ENCODE data around the gene SPDL1. TPM values are rescaled to one million over a fixed set of nuclear protein-coding genes. Genes with fewer than 3 reads are reported as not detected.
"Not testable (repeated sequence)": the region's sequence is repeated elsewhere in the genome, so short reads cannot be mapped to it uniquely, and the experiment has no call there.

The SPDL1 gene
- total and polyA plus RNA-seq, 5 donors from 2014 or later = 3.4 to 11.5 (median 7.6) TPM

DNA sequence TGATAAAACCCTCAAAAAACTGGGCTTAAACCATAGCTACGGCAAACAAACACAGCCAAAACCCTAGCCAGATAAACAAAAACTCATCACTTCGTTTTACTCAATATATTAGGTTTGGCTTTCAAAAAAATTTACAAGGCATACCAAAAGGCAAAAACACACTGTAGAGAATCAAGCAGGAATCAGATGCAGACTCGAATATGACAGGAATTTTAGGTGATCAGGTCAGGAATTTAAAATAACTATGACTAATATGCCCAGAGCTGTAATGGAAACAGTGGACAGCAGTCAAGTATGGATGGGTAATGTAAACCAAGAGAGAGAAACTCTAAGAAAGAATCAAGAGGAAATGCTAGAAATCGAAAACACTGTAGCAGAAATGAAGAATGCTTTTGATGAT, 27.0 kb downstream of the SPDL1 start:
- Histone ChIP-seq H3K4me3 (ENCODE audit: low read depth, low read length) (no peak overlapping the region), H3K36me3 (ENCODE audit: control insufficient read depth, insufficient read depth, low read length) (no peaks in the 10 kb centered on the region), H3K4me1 (ENCODE audit: control insufficient read depth, insufficient read depth, low read length, poor library complexity, severe bottlenecking) (no peaks in the 10 kb centered on the region), H3K9me3 (ENCODE audit: control insufficient read depth in 2 of 2, low read length in 2 of 2) (peaks cover 0 to 11% of the 10 kb centered on the region in 2 experiments), H3K27me3 (ENCODE audit: control insufficient read depth, insufficient read depth, low read length) (peaks cover 11% of the 10 kb centered on the region), H3K27ac (ENCODE audit: insufficient read depth, low read length, poor library complexity, severe bottlenecking) (no peak overlapping the region)
- H3K27me3 Mint-ChIP-seq = peaks cover 33% of the 10 kb centered on the region
- DNase-seq (no peak), ATAC-seq (ENCODE audit: low read depth in 2 of 2) (no peak)
- no peak overlapping the region for H3K27ac Mint-ChIP-seq
- peaks cover 3 to 15% (median 11%) of the 10 kb centered on the region in 7 donors for H3K9me3 Mint-ChIP-seq
- H3K4me1 Mint-ChIP-seq = peaks cover 0 to 6% (median 0%) of the 10 kb centered on the region in 4 donors
- H3K36me3 Mint-ChIP-seq = peaks cover 5% of the 10 kb centered on the region
- no peak overlapping the region for H3K4me3 Mint-ChIP-seq

DNA sequence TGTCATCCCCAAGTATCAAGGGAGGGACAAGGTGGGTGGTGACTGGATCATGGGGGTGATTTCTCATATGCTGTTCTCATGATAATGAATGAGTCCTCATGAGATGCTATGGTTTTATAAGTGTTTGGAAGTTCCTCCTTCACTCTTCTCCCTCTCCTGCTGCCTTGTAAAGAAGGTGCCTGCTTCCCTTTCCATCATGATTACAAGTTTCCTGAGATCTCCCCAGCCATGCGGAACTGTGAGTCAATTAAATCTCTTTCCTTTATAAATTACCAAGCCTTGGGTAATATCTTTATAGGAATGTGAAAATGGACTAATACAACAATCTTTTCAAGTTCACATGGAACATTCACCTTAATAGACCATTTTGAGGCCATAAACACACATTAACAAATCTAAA, 32.0 kb downstream of the SPDL1 start:
- no peaks in the 10 kb centered on the region for H3K27me3 ChIP-seq (ENCODE audit: control insufficient read depth, insufficient read depth, low read length)
- Mint-ChIP-seq H3K4me1 (peaks cover 0 to 6% (median 0%) of the 10 kb centered on the region in 4 donors), H3K27me3 (peaks cover 52% of the 10 kb centered on the region), H3K9me3 (peaks cover 3 to 12% (median 7%) of the 10 kb centered on the region in 7 donors), H3K27ac (no peak overlapping the region), H3K4me3 (no peak overlapping the region), H3K36me3 (peaks cover 3% of the 10 kb centered on the region)
- no peak overlapping the region for H3K27ac ChIP-seq (ENCODE audit: insufficient read depth, low read length, poor library complexity, severe bottlenecking)
- no peak overlapping the region for H3K4me3 ChIP-seq (ENCODE audit: low read depth, low read length)
- DNase-seq (no peak), ATAC-seq (ENCODE audit: low read depth in 2 of 2) (no peak)
- no peaks in the 10 kb centered on the region for H3K4me1 ChIP-seq (ENCODE audit: control insufficient read depth, insufficient read depth, low read length, poor library complexity, severe bottlenecking)
- peaks cover 0 to 8% of the 10 kb centered on the region in 2 experiments for H3K9me3 ChIP-seq (ENCODE audit: control insufficient read depth in 2 of 2, low read length in 2 of 2)
- H3K36me3 ChIP-seq (ENCODE audit: control insufficient read depth, insufficient read depth, low read length) = no peaks in the 10 kb centered on the region

DNA sequence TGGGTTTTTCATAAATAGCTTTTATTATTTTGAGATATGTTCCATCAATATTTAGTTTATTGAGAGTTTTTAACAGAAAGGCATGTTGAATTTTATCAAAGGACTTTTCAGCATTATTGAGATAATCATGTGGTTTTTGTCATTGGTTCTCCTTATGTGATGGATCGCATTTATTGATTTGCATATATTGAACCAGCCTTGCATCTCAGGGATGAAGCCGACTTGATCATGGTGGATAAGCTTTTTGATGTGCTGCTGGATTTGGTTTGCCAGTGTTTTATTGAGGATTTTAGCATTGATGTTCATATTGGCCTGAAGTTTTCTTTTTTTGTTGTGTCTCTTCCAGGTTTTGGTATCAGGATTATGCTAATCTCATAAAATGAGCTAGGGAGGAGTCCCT, 40.7 kb downstream of the SPDL1 start:
- H3K4me1 Mint-ChIP-seq; ATAC-seq (ENCODE audit: low read depth in 2 of 2); H3K36me3 ChIP-seq (ENCODE audit: control insufficient read depth, insufficient read depth, low read length); H3K4me3 ChIP-seq (ENCODE audit: low read depth, low read length); H3K4me3 Mint-ChIP-seq; H3K9me3 ChIP-seq (ENCODE audit: control insufficient read depth in 2 of 2, low read length in 2 of 2); H3K27ac ChIP-seq (ENCODE audit: insufficient read depth, low read length, poor library complexity, severe bottlenecking); H3K36me3 Mint-ChIP-seq; DNase-seq; H3K9me3 Mint-ChIP-seq; H3K27me3 ChIP-seq (ENCODE audit: control insufficient read depth, insufficient read depth, low read length); H3K4me1 ChIP-seq (ENCODE audit: control insufficient read depth, insufficient read depth, low read length, poor library complexity, severe bottlenecking); H3K27ac Mint-ChIP-seq: not testable (repeated sequence)
- peaks cover 35% of the 10 kb centered on the region for H3K27me3 Mint-ChIP-seq

DNA sequence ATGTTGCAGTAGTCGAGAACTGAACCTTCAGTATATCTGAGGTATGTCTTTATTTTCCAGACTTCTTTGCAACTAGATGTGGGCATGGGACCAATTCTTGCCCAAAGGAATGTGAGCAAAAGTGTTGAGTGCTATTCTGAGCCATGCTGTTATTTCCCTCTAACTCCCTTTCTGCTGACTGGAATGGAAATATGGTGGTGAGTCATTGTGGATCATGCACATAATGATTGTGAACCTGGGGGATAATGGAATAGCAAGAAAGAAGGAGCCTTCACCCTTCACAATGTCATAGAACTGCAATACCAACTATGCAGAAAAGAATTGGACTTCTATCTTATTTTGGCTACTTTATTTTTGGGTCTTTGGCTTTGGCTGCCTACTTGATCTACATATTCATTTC, 43.2 kb downstream of the SPDL1 start:
- Mint-ChIP-seq H3K27ac (no peak overlapping the region), H3K9me3 (peaks cover 0 to 5% (median 2%) of the 10 kb centered on the region in 7 donors), H3K36me3 (peaks cover 2% of the 10 kb centered on the region), H3K27me3 (peaks cover 24% of the 10 kb centered on the region), H3K4me3 (no peak overlapping the region), H3K4me1 (peaks cover 0 to 5% (median 2%) of the 10 kb centered on the region in 4 donors)
- Histone ChIP-seq H3K27ac (ENCODE audit: insufficient read depth, low read length, poor library complexity, severe bottlenecking) (no peak overlapping the region), H3K4me3 (ENCODE audit: low read depth, low read length) (no peak overlapping the region), H3K36me3 (ENCODE audit: control insufficient read depth, insufficient read depth, low read length) (no peaks in the 10 kb centered on the region), H3K27me3 (ENCODE audit: control insufficient read depth, insufficient read depth, low read length) (no peaks in the 10 kb centered on the region), H3K4me1 (ENCODE audit: control insufficient read depth, insufficient read depth, low read length, poor library complexity, severe bottlenecking) (no peaks in the 10 kb centered on the region), H3K9me3 (ENCODE audit: control insufficient read depth in 2 of 2, low read length in 2 of 2) (peaks cover 0 to 2% of the 10 kb centered on the region in 2 experiments)
- ATAC-seq (ENCODE audit: low read depth in 2 of 2) (no peak), DNase-seq (no peak)

DNA sequence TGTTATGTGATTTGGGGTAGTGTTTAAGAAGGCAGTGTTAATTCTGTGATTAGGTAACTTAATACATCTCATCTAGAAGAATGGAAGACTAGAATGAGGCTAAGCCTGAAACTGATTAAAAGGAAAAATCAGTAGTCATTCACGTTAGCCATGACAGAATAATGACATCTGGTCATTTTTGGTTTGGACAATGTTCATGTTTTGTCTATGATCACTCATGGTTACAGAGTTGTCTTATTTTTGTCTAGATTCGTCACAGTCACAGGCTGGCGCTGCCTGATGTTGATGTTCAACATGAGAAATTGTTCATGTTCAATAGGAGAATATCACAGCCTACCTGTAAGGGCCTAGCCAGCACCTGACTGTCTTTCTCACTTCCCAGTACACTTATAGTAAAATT, 44.0 kb downstream of the SPDL1 start:
- H3K27me3 ChIP-seq (ENCODE audit: control insufficient read depth, insufficient read depth, low read length) = no peaks in the 10 kb centered on the region
- Mint-ChIP-seq H3K9me3 (peaks cover 0 to 5% (median 2%) of the 10 kb centered on the region in 7 donors), H3K27ac (no peak overlapping the region), H3K4me3 (no peak overlapping the region), H3K4me1 (peaks cover 0 to 5% (median 2%) of the 10 kb centered on the region in 4 donors), H3K27me3 (peaks cover 22% of the 10 kb centered on the region), H3K36me3 (peaks cover 6% of the 10 kb centered on the region)
- H3K36me3 ChIP-seq (ENCODE audit: control insufficient read depth, insufficient read depth, low read length) = no peaks in the 10 kb centered on the region
- peaks cover 0 to 2% of the 10 kb centered on the region in 2 experiments for H3K9me3 ChIP-seq (ENCODE audit: control insufficient read depth in 2 of 2, low read length in 2 of 2)
- no peak overlapping the region for H3K27ac ChIP-seq (ENCODE audit: insufficient read depth, low read length, poor library complexity, severe bottlenecking)
- H3K4me3 ChIP-seq (ENCODE audit: low read depth, low read length) = no peak overlapping the region
- no peak for ATAC-seq (ENCODE audit: low read depth in 2 of 2)
- no peaks in the 10 kb centered on the region for H3K4me1 ChIP-seq (ENCODE audit: control insufficient read depth, insufficient read depth, low read length, poor library complexity, severe bottlenecking)
- no peak for DNase-seq

DNA sequence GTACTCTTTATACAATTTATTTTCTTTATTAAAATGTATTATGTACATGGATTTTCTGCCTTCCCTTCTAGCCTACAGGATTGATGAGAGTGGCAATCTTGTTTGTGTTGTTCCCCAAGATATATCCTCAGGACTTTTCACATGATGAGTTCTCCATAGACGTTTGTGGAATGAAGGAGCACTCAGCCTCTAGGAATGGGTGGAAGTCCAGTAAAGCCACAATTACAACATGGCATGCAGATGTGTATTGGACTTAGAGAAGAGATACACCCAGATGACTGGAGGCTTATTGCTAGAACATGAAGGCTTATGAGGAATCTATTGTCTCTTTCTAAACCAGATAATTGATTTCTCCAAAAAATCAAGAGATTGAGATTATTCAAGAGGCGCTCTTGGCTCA, 45.3 kb downstream of the SPDL1 start:
- Mint-ChIP-seq H3K4me1 (peaks cover 0 to 4% (median 1%) of the 10 kb centered on the region in 4 donors), H3K27ac (no peak overlapping the region), H3K36me3 (peaks cover 6% of the 10 kb centered on the region), H3K9me3 (peaks cover 0 to 5% (median 0%) of the 10 kb centered on the region in 7 donors), H3K4me3 (no peak overlapping the region), H3K27me3 (peaks cover 15% of the 10 kb centered on the region)
- H3K4me1 ChIP-seq (ENCODE audit: control insufficient read depth, insufficient read depth, low read length, poor library complexity, severe bottlenecking) = no peaks in the 10 kb centered on the region
- no peak for ATAC-seq (ENCODE audit: low read depth in 2 of 2)
- no peak overlapping the region for H3K27ac ChIP-seq (ENCODE audit: insufficient read depth, low read length, poor library complexity, severe bottlenecking)
- H3K36me3 ChIP-seq (ENCODE audit: control insufficient read depth, insufficient read depth, low read length) = no peaks in the 10 kb centered on the region
- no peak overlapping the region for H3K4me3 ChIP-seq (ENCODE audit: low read depth, low read length)
- no peaks in the 10 kb centered on the region for H3K9me3 ChIP-seq (ENCODE audit: control insufficient read depth in 2 of 2, low read length in 2 of 2)
- DNase-seq = no peak
- H3K27me3 ChIP-seq (ENCODE audit: control insufficient read depth, insufficient read depth, low read length) = no peaks in the 10 kb centered on the region

DNA sequence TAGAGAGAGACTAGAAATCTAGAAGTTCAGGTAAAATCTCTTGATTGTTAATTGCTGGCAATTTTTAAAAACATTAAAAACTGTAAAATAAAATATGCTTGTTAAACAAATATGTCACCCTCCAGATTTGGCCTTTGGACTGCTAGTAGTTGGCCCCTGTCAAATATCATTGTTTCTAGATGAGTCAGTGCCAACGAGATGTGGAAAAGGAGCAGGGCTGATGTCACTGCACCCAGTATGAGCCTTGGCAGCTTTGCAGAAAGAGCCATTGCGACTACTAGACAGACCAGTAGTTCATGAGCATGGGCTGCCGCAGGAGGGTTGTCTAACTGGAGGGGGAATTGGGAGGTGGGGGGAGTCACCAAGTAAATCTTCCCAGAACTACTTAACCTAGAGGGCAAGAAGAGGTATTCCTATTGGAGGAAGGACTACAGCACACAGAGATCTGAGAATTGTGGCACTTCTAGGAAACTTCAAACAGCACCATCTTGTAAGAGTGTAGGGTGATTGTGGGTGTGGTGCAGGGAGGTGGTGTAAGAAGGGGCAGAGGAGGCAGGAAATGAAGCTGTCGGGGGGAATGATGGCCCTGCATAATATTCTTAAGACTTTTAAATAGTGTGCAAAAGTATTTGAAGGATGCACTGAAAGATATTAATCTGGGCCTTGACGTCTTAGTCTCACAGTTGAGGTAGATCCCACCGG, 46.4 kb downstream of the SPDL1 start:
- Mint-ChIP-seq H3K36me3 (peaks cover 6% of the 10 kb centered on the region), H3K4me1 (peaks cover 0 to 5% (median under 1%) of the 10 kb centered on the region in 4 donors), H3K9me3 (peaks cover 0 to 9% (median 1%) of the 10 kb centered on the region in 7 donors), H3K27ac (no peak overlapping the region), H3K4me3 (no peak overlapping the region), H3K27me3 (peaks cover 4% of the 10 kb centered on the region)
- no peaks in the 10 kb centered on the region for H3K4me1 ChIP-seq (ENCODE audit: control insufficient read depth, insufficient read depth, low read length, poor library complexity, severe bottlenecking)
- ATAC-seq (ENCODE audit: low read depth in 2 of 2) = no peak
- H3K9me3 ChIP-seq (ENCODE audit: control insufficient read depth in 2 of 2, low read length in 2 of 2) = no peaks in the 10 kb centered on the region
- no peak overlapping the region for H3K4me3 ChIP-seq (ENCODE audit: low read depth, low read length)
- no peaks in the 10 kb centered on the region for H3K27me3 ChIP-seq (ENCODE audit: control insufficient read depth, insufficient read depth, low read length)
- no peaks in the 10 kb centered on the region for H3K36me3 ChIP-seq (ENCODE audit: control insufficient read depth, insufficient read depth, low read length)
- H3K27ac ChIP-seq (ENCODE audit: insufficient read depth, low read length, poor library complexity, severe bottlenecking) = no peak overlapping the region
- DNase-seq = peak in 1 of 3 donors; percentile 44

DNA sequence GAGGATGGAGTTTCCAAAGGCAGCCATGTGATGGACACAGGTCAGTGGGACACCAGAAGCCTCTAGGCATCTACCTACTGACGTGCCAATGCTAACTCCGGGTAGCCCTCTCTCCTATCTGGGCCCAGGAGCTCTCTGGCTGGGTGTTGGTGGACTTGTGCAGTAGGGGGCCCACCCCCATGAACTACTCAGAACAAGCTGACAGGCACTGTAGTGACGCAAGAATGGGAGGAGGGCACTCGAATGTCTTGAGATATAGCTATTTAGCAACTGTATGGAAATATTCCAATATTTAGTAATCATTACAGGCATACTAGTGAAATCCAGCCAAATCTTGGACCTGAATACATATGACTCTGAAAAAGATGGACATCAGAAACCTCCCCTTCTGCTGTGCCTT, 47.8 kb downstream of the SPDL1 start:
- Mint-ChIP-seq H3K4me1 (peaks cover 0 to 5% (median 4%) of the 10 kb centered on the region in 4 donors), H3K27me3 (no peaks in the 10 kb centered on the region), H3K27ac (no peak overlapping the region), H3K9me3 (peaks cover 0 to 9% (median 1%) of the 10 kb centered on the region in 7 donors), H3K36me3 (peaks cover 6% of the 10 kb centered on the region), H3K4me3 (no peak overlapping the region)
- Histone ChIP-seq H3K4me1 (ENCODE audit: control insufficient read depth, insufficient read depth, low read length, poor library complexity, severe bottlenecking) (no peaks in the 10 kb centered on the region), H3K27me3 (ENCODE audit: control insufficient read depth, insufficient read depth, low read length) (no peaks in the 10 kb centered on the region), H3K4me3 (ENCODE audit: low read depth, low read length) (no peak overlapping the region), H3K27ac (ENCODE audit: insufficient read depth, low read length, poor library complexity, severe bottlenecking) (no peak overlapping the region), H3K9me3 (ENCODE audit: control insufficient read depth in 2 of 2, low read length in 2 of 2) (no peaks in the 10 kb centered on the region), H3K36me3 (ENCODE audit: control insufficient read depth, insufficient read depth, low read length) (no peaks in the 10 kb centered on the region)
- DNase-seq (no peak), ATAC-seq (ENCODE audit: low read depth in 2 of 2) (no peak)

Measured in CD4-positive, CD25-positive, alpha-beta regulatory T cell (primary cell).